ENCODE measurements around the gene GBF1. TPM values are rescaled to one million over a fixed set of nuclear protein-coding genes. Genes with fewer than 3 reads are reported as not detected.
A peak's percentile ranks its signal among the peaks of the same experiment; 100 is the strongest.

The GBF1 gene
- total RNA-seq, 1 donor, result 52.1 TPM

- no peak overlapping the region for H3K4me3 ChIP-seq (ENCODE audit: low read depth, low read length)
- no peak for TF ChIP-seq CTCF (IDR thresholded peaks at IDR 0.05; ENCODE audit: insufficient read depth, low read length)
- peak; percentile 77 for DNase-seq (ENCODE audit: low read depth)
These were observed 22.4 kb downstream of the GBF1 start for GRCh38 chr10:102267748-102268147.

DNA sequence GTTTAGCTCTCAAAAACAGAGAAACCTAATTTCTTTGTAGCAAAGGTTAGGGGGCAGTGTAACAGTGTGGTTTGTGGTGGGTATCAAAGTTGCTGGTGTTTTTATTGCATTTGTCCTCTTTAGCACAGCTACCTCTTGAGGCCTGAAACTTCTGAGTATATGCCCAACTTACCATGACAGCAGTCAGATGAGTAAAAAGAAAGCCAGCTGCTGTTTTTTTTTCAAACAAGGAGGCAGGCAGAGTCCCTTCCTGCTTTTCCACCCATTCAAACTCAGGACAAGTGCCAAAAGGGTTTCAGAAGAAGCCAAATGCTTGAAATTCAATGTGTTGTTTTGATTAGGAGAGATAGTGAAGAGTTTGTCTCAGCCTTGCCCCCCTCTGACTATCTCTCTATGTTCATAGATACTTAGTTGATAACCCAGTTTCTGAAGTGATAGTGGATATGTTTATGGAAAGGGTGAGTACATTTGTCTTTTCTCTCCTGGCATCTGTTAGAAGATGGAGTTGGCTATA, 23.1 kb downstream of the GBF1 start:
- no peak overlapping the region for H3K4me3 ChIP-seq (ENCODE audit: low read depth, low read length)
- peak; percentile 4 for TF ChIP-seq CTCF (IDR thresholded peaks at IDR 0.05; ENCODE audit: insufficient read depth, low read length)
- DNase-seq (ENCODE audit: low read depth), result peak; percentile 72

GRCh38 chr10:102269017-102269416, 23.7 kb downstream of the GBF1 start:
- no peak for DNase-seq (ENCODE audit: low read depth)
- no peak overlapping the region for H3K4me3 ChIP-seq (ENCODE audit: low read depth, low read length)
- no peak for TF ChIP-seq CTCF (IDR thresholded peaks at IDR 0.05; ENCODE audit: insufficient read depth, low read length)

GRCh38 chr10:102274062-102274461, 28.7 kb downstream of the GBF1 start:
- H3K4me3 ChIP-seq (ENCODE audit: low read depth, low read length), result no peak overlapping the region
- DNase-seq (ENCODE audit: low read depth), result no peak
- no peak for TF ChIP-seq CTCF (IDR thresholded peaks at IDR 0.05; ENCODE audit: insufficient read depth, low read length)

DNA sequence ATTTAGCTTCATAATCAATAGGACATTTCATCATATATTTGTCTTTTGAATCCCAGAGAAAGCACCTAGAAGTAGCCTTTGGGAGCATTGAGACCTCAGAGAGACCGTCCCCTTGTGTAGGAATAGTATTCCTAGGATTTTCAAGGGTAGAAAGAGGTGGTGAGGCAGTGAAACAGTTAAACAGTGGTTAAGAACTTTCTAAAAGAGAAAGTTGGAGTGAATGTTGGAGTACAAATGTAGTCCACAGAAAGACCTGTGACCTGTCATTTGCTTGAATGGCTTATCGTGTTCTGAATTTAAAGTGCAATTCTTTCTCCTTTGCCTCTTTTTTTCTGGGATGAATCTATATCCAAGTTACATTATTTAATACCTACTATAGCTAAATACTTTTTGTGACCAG, 30.0 kb downstream of the GBF1 start:
- no peak for DNase-seq (ENCODE audit: low read depth)
- H3K4me3 ChIP-seq (ENCODE audit: low read depth, low read length), result no peak overlapping the region
- no peak for TF ChIP-seq CTCF (IDR thresholded peaks at IDR 0.05; ENCODE audit: insufficient read depth, low read length)

- no peak overlapping the region for H3K4me3 ChIP-seq (ENCODE audit: low read depth, low read length)
- no peak for TF ChIP-seq CTCF (IDR thresholded peaks at IDR 0.05; ENCODE audit: insufficient read depth, low read length)
These were observed 33.8 kb downstream of the GBF1 start for GRCh38 chr10:102279104-102279503.

More at GRCh38 chr10:102279104-102279503, 33.8 kb downstream of the GBF1 start:
- DNase-seq (ENCODE audit: low read depth), result no peak
